ENCODE data around the gene STPG4.

Gene STPG4

GRCh38 chr2:47049502-47049901 is 105.6 kb downstream of the STPG4 start:
- DNase-seq = no peak

- DNase-seq = no peak
These were observed 106.2 kb downstream of the STPG4 start for GRCh38 chr2:47048801-47049480.

- DNase-seq = no peak
These were observed 108.8 kb downstream of the STPG4 start for GRCh38 chr2:47046271-47046670.

- no peak for DNase-seq
These were observed 111.2 kb downstream of the STPG4 start for GRCh38 chr2:47043891-47044239.

GRCh38 chr2:47043142-47043890 is 111.8 kb downstream of the STPG4 start:
- no peak for DNase-seq

- no peak for DNase-seq
These were observed 113.0 kb downstream of the STPG4 start for GRCh38 chr2:47041891-47042684.

- DNase-seq = no peak
These were observed 114.0 kb downstream of the STPG4 start for GRCh38 chr2:47041063-47041462.

GRCh38 chr2:47040651-47041050 is 114.5 kb downstream of the STPG4 start:
- DNase-seq = no peak

- no peak for DNase-seq
These were observed 115.1 kb downstream of the STPG4 start for GRCh38 chr2:47039913-47040562.

GRCh38 chr2:47039489-47039870 is 115.6 kb downstream of the STPG4 start:
- DNase-seq = no peak

GRCh38 chr2:47038656-47039488 is 116.2 kb downstream of the STPG4 start:
- no peak for DNase-seq

GRCh38 chr2:47037678-47038077 is 117.4 kb downstream of the STPG4 start:
- DNase-seq = no peak

All from SHP77 (cell line).